ENCODE measurements around the gene STT3A. TPM values are rescaled to one million over a fixed set of nuclear protein-coding genes. Genes with fewer than 3 reads are reported as not detected.

STT3A gene
- total RNA-seq, 2 experiments from 2014 or later, result 35.1 to 38.6 TPM

- TF ChIP-seq CTCF (IDR thresholded peaks at IDR 0.05), result no peak
- Mint-ChIP-seq H3K27me3 (no peaks in the 10 kb centered on the region), H3K4me1 (ENCODE audit: low read depth) (peaks cover 19% of the 10 kb centered on the region), H3K36me3 (ENCODE audit: low read depth) (peaks cover 29% of the 10 kb centered on the region), H3K27ac (peak overlapping the region; percentile 49), H3K4me3 (peak overlapping the region; percentile 35), H3K9me3 (no peaks in the 10 kb centered on the region)
- no peaks in the 10 kb centered on the region for H3K27me3 ChIP-seq (ENCODE audit: control insufficient read depth in 1 of 2, insufficient read depth in 2 of 2, low read length in 2 of 2)
- H3K4me1 ChIP-seq (ENCODE audit: insufficient read depth, low read length), result peaks cover 17% of the 10 kb centered on the region
- no peak overlapping the region for H3K4me3 ChIP-seq (ENCODE audit: low read length)
- DNase-seq (no peak), ATAC-seq (ENCODE audit: poor library complexity) (no peak)
- ChIA-PET CTCF (no interaction called here), POLR2A (interaction anchor here (5.7 kb wide), 1 partner anchor 19 kb away, joined by 136 read pairs; the partner anchor contains the start of gene EI24)
- intact Hi-C loops (cut with DNase I, micrococcal nuclease), result no loop called here
- H3K27ac ChIP-seq (ENCODE audit: low read depth in 1 of 2, low read length in 2 of 2), result no peak overlapping the region
- no peaks in the 10 kb centered on the region for H3K9me3 ChIP-seq (ENCODE audit: control insufficient read depth in 1 of 2, insufficient read depth in 1 of 2, low read length in 2 of 2)
- peaks cover 15% of the 10 kb centered on the region for H3K36me3 ChIP-seq (ENCODE audit: insufficient read depth, low read length)
These were observed 4.1 kb upstream of the STT3A start for GRCh38 chr11:125588505-125588904.

- peak overlapping the region; percentile 96 for H3K27ac Mint-ChIP-seq
- POLR2A ChIA-PET, result interaction anchor here (0.7 to 5.7 kb wide), 23 partner anchors 9 to 969 kb away, joined by 3 to 136 read pairs (median 6); partner anchors contain the start of genes CHEK1, EI24, FAM118B and FEZ1
- Histone ChIP-seq H3K27ac (ENCODE audit: low read depth in 1 of 2, low read length in 2 of 2) (peak overlapping the region; percentile 94 to 98), H3K4me1 (ENCODE audit: insufficient read depth, low read length) (peaks cover 32% of the 10 kb centered on the region), H3K36me3 (ENCODE audit: insufficient read depth, low read length) (peaks cover 5% of the 10 kb centered on the region), H3K4me3 (ENCODE audit: low read length) (peak overlapping the region; percentile 94), H3K27me3 (ENCODE audit: control insufficient read depth in 1 of 2, insufficient read depth in 2 of 2, low read length in 2 of 2) (no peaks in the 10 kb centered on the region), H3K9me3 (ENCODE audit: control insufficient read depth in 1 of 2, insufficient read depth in 1 of 2, low read length in 2 of 2) (no peaks in the 10 kb centered on the region)
- CTCF ChIA-PET, result interaction anchor here (0.9 to 4.5 kb wide), 4 partner anchors 18 to 34 kb away, joined by 3 to 19 read pairs (median 4); partner anchors contain the start of genes CHEK1 and EI24
- H3K9me3 Mint-ChIP-seq, result no peaks in the 10 kb centered on the region
- no peak for TF ChIP-seq CTCF (IDR thresholded peaks at IDR 0.05)
- peaks cover 29% of the 10 kb centered on the region for H3K36me3 Mint-ChIP-seq (ENCODE audit: low read depth)
- ATAC-seq (ENCODE audit: poor library complexity) (peak; percentile 19), DNase-seq (peak in 11 of 14 experiments; percentile 15 to 58 (median 25))
- intact Hi-C loops (cut with DNase I, micrococcal nuclease), result loop anchor here (1.0 to 10.0 kb wide), 9 partner anchors 22 to 677 kb away; partner anchors contain the start of genes EI24 (in 2 of the 2), FAM118B (in 2 of the 2), HYLS1 (in 2 of the 2) and RPUSD4 (in 2 of the 2)
- H3K4me3 Mint-ChIP-seq, result peak overlapping the region; percentile 94
- H3K4me1 Mint-ChIP-seq (ENCODE audit: low read depth), result peaks cover 43% of the 10 kb centered on the region
- no peaks in the 10 kb centered on the region for H3K27me3 Mint-ChIP-seq
These were observed 875 bp upstream of the STT3A start for GRCh38 chr11:125591649-125592304.

- peaks cover 32% of the 10 kb centered on the region for H3K4me1 ChIP-seq (ENCODE audit: insufficient read depth, low read length)
- H3K27me3 Mint-ChIP-seq, result no peaks in the 10 kb centered on the region
- H3K4me3 Mint-ChIP-seq, result peak overlapping the region; percentile 94
- H3K27me3 ChIP-seq (ENCODE audit: control insufficient read depth in 1 of 2, insufficient read depth in 2 of 2, low read length in 2 of 2), result no peaks in the 10 kb centered on the region
- ChIA-PET POLR2A (interaction anchor here (1.1 to 5.7 kb wide), 17 partner anchors 10 to 971 kb away, joined by 3 to 136 read pairs (median 6); partner anchors contain the start of genes CHEK1, EI24, FOXRED1 and HYLS1), CTCF (interaction anchor here (0.9 to 4.5 kb wide), 3 partner anchors 24 to 673 kb away, joined by 3 to 19 read pairs (median 3); partner anchors contain the start of gene EI24)
- peak overlapping the region; percentile 96 for H3K27ac Mint-ChIP-seq
- H3K4me3 ChIP-seq (ENCODE audit: low read length), result peak overlapping the region; percentile 94
- TF ChIP-seq CTCF (IDR thresholded peaks at IDR 0.05), result no peak
- H3K27ac ChIP-seq (ENCODE audit: low read depth in 1 of 2, low read length in 2 of 2), result peak overlapping the region; percentile 66 to 68
- H3K36me3 Mint-ChIP-seq (ENCODE audit: low read depth), result peaks cover 43% of the 10 kb centered on the region
- no peaks in the 10 kb centered on the region for H3K9me3 Mint-ChIP-seq
- ATAC-seq (ENCODE audit: poor library complexity) (no peak), DNase-seq (peak in 1 of 14 experiments; percentile 3)
- peaks cover 18% of the 10 kb centered on the region for H3K36me3 ChIP-seq (ENCODE audit: insufficient read depth, low read length)
- intact Hi-C loops (cut with DNase I, micrococcal nuclease), result loop anchor here (2.0 to 10.0 kb wide), 7 partner anchors 32 to 676 kb away; partner anchors contain the start of genes FAM118B (in 2 of the 2), HYLS1 (in 2 of the 2), RPUSD4 (in 2 of the 2) and CDON (in 1 of the 2)
- H3K4me1 Mint-ChIP-seq (ENCODE audit: low read depth), result peaks cover 46% of the 10 kb centered on the region
- no peaks in the 10 kb centered on the region for H3K9me3 ChIP-seq (ENCODE audit: control insufficient read depth in 1 of 2, insufficient read depth in 1 of 2, low read length in 2 of 2)
These were observed 615 bp downstream of the STT3A start for GRCh38 chr11:125593114-125593820.
